Ascending aorta (tissue), 2 donors: ENCODE data around the gene HMCN2. TPM values are rescaled to one million over a fixed set of nuclear protein-coding genes. Genes with fewer than 3 reads are reported as not detected.

Experiments used
- DNase-seq, 2 donors: peaks; one replicate each; pipeline ENCODE4 v3.0.0-alpha.2; 2019; ENCODE audit warnings: low spot score in 2 of 2
- H3K27ac ChIP-seq, 2 donors: fragments of 200-600 bp; sonication (generic); one replicate each; pipeline ENCODE4 v1.5.1; 2016 to 2017; ENCODE audit warnings: mild to moderate bottlenecking in 1 of 2
- H3K27me3 ChIP-seq: fragments of 200-600 bp; sonication (generic); one replicate; pipeline ENCODE4 v1.5.1; 2017
- H3K36me3 ChIP-seq, 2 donors: fragments of 200-600 bp; sonication (generic); one replicate each; pipeline ENCODE4 v1.5.1; 2016
- H3K4me1 ChIP-seq, 2 donors: fragments of 200-600 bp; sonication (generic); one replicate each; pipeline ENCODE4 v1.5.1; 2016 to 2017; ENCODE audit warnings: mild to moderate bottlenecking in 1 of 2
- H3K4me3 ChIP-seq, 2 donors: fragments of 200-600 bp; sonication (generic); one replicate each; pipeline ENCODE4 v1.5.1; 2016 to 2017; ENCODE audit warnings: mild to moderate bottlenecking in 1 of 2
- H3K9me3 ChIP-seq, 2 donors: fragments of 200-600 bp; sonication (generic); one replicate each; pipeline ENCODE4 v1.5.1; 2016
- CTCF ChIP-seq, 3 experiments: fragments of 200-600 bp in 2 of 3; fragments of 450-650 bp in 1 of 3; sonication (generic) in 2 of 3; IDR thresholded peaks; one replicate each; pipeline ENCODE4 v1.5.1; 2016 to 2019; ENCODE audit warnings: antibody characterized with exemption in 3 of 3, mild to moderate bottlenecking in 1 of 3, moderate library complexity in 1 of 3
- intact Hi-C: fragments of 100-400 bp; cut with DNase I; formaldehyde crosslinking; loops from one replicate; pipeline ENCODE4 v1.15.1; 2023
- total RNA-seq: library from RNA; depleted of rRNA; stranded (reverse); fragments of >200 nt; gene quantifications from one replicate; pipeline ENCODE4 v1.1.0, GENCODE V29; 2016

The HMCN2 gene
- total RNA-seq, 1 donor from 2014 or later: 7.5 TPM

- no peaks in the 10 kb centered on the region for H3K4me1 ChIP-seq
- H3K27ac ChIP-seq: no peak overlapping the region
- no peaks in the 10 kb centered on the region for H3K9me3 ChIP-seq
- DNase-seq: no peak
- intact Hi-C loops: no loop called here
- no peaks in the 10 kb centered on the region for H3K36me3 ChIP-seq
- no peak overlapping the region for H3K4me3 ChIP-seq
- TF ChIP-seq CTCF (IDR thresholded peaks at IDR 0.05): no peak
- H3K27me3 ChIP-seq: no peaks in the 10 kb centered on the region
Measured at GRCh38 chr9:130283539-130284248, 18.1 kb downstream of the HMCN2 start.

GRCh38 chr9:130284249-130284625 lies 18.7 kb downstream of the HMCN2 start:
- no peak for TF ChIP-seq CTCF (IDR thresholded peaks at IDR 0.05)
- Histone ChIP-seq H3K27me3 (no peaks in the 10 kb centered on the region), H3K4me1 (no peaks in the 10 kb centered on the region), H3K36me3 (no peaks in the 10 kb centered on the region), H3K27ac (no peak overlapping the region), H3K9me3 (no peaks in the 10 kb centered on the region), H3K4me3 (no peak overlapping the region)
- DNase-seq: no peak
- intact Hi-C loops: no loop called here

GRCh38 chr9:130284690-130285089 lies 19.1 kb downstream of the HMCN2 start:
- DNase-seq: no peak
- Histone ChIP-seq H3K9me3 (no peaks in the 10 kb centered on the region), H3K27me3 (no peaks in the 10 kb centered on the region), H3K4me3 (no peak overlapping the region), H3K36me3 (no peaks in the 10 kb centered on the region), H3K4me1 (no peaks in the 10 kb centered on the region), H3K27ac (no peak overlapping the region)
- no peak for TF ChIP-seq CTCF (IDR thresholded peaks at IDR 0.05)
- intact Hi-C loops: no loop called here

- H3K4me3 ChIP-seq: no peak overlapping the region
- TF ChIP-seq CTCF (IDR thresholded peaks at IDR 0.05): no peak
- H3K9me3 ChIP-seq: no peaks in the 10 kb centered on the region
- no peaks in the 10 kb centered on the region for H3K27me3 ChIP-seq
- intact Hi-C loops: no loop called here
- no peaks in the 10 kb centered on the region for H3K36me3 ChIP-seq
- DNase-seq: no peak
- no peaks in the 10 kb centered on the region for H3K4me1 ChIP-seq
- no peak overlapping the region for H3K27ac ChIP-seq
Measured at GRCh38 chr9:130285271-130285670, 19.7 kb downstream of the HMCN2 start.

- intact Hi-C loops: no loop called here
- Histone ChIP-seq H3K9me3 (no peaks in the 10 kb centered on the region), H3K4me1 (no peaks in the 10 kb centered on the region), H3K27ac (no peak overlapping the region), H3K4me3 (no peak overlapping the region), H3K27me3 (no peaks in the 10 kb centered on the region), H3K36me3 (no peaks in the 10 kb centered on the region)
- no peak for DNase-seq
- TF ChIP-seq CTCF (IDR thresholded peaks at IDR 0.05): no peak
Measured at GRCh38 chr9:130286072-130286770, 20.7 kb downstream of the HMCN2 start.
